K562 treated with DMSO at 1 percent for 4 hours (cell line): ENCODE data around the gene COMMD10. TPM values are rescaled to one million over a fixed set of nuclear protein-coding genes. Genes with fewer than 3 reads are reported as not detected.

Experiments
- total RNA-seq: library from RNA; unstranded; fragments of 300-600 nt; gene quantifications from 2 replicates; pipeline ENCODE4 v1.2.3, GENCODE V29; 2022; ENCODE audit not compliant: insufficient read depth

The COMMD10 gene
- 9.6 and 12.2 TPM in 2 replicates for total RNA-seq

GRCh38 chr5:116084871-116085715 is at the start of gene COMMD10:
COMMD10 (plus strand) TSS chr5:116085025.

Other genes with a start within 250 kb of the COMMD10 start
- gene ATG12, start 243.5 kb upstream of the COMMD10 start, total RNA-seq: 23.6 and 25.9 TPM in 2 replicates
- 28.5 and 35.2 TPM in 2 replicates for gene AP3S1, start 243.1 kb upstream of the COMMD10 start, total RNA-seq
- 2.0 TPM in 2 replicates for gene LVRN, start 122.5 kb upstream of the COMMD10 start, total RNA-seq
- gene ARL14EPL, start 52.6 kb upstream of the COMMD10 start, total RNA-seq: not detected in 2 replicates